Activated CD8-positive, alpha-beta T cell treated with anti-CD3 and anti-CD28 coated beads for 36 hours (primary cell): Measurements from ENCODE around the gene MAGT1. TPM values are rescaled to one million over a fixed set of nuclear protein-coding genes. Genes with fewer than 3 reads are reported as not detected.
"Not testable (repeated sequence)": the region's sequence is repeated elsewhere in the genome, so short reads cannot be mapped to it uniquely, and the experiment has no call there.

Source experiments
- ATAC-seq: fragments of 200-7000 bp; cut with Tn5 transposase; one replicate; pipeline ENCODE4 v1.10.0; 2021; ENCODE audit warnings: mild to moderate bottlenecking, moderate library complexity
- CTCF ChIA-PET: fragments of 350-600 bp; sonication (Branson Sonifier 250); formaldehyde crosslinking; loops from one replicate; lab custom pipeline; 2021; ENCODE audit warnings: antibody characterized with exemption; lab: Charles Lee
- POLR2A ChIA-PET: fragments of 350-600 bp; sonication (Branson Sonifier 250); formaldehyde crosslinking; loops from one replicate; lab custom pipeline; 2021; ENCODE audit warnings: antibody characterized with exemption; lab: Charles Lee
- DNase-seq: peaks from one replicate; pipeline ENCODE4 v3.0.0-alpha.2; 2020
- H3K27ac Mint-ChIP-seq: one replicate; pipeline ENCODE4 v1.8.0; 2021; ENCODE audit warnings: mild to moderate bottlenecking, mixed read lengths
- H3K27me3 Mint-ChIP-seq: one replicate; pipeline ENCODE4 v1.8.0; 2021; ENCODE audit warnings: mixed read lengths
- H3K36me3 Mint-ChIP-seq: one replicate; pipeline ENCODE4 v1.8.0; 2021; ENCODE audit warnings: low read depth, mixed read lengths
- H3K4me1 Mint-ChIP-seq: one replicate; pipeline ENCODE4 v1.8.0; 2021; ENCODE audit warnings: low read depth, mixed read lengths
- H3K4me3 Mint-ChIP-seq: one replicate; pipeline ENCODE4 v1.8.0; 2021; ENCODE audit warnings: mild to moderate bottlenecking, moderate library complexity, mixed read lengths
- H3K9me3 Mint-ChIP-seq: one replicate; pipeline ENCODE4 v1.8.0; 2021; ENCODE audit warnings: mixed read lengths
- CTCF ChIP-seq: fragments of 200-600 bp; IDR thresholded peaks from one replicate; pipeline ENCODE4 v1.8.0; 2022; ENCODE audit warnings: antibody characterized with exemption, mild to moderate bottlenecking
- intact Hi-C: fragments of 100-400 bp; cut with micrococcal nuclease; formaldehyde crosslinking; loops from one replicate; pipeline ENCODE4 v1.10.0; 2022
- total RNA-seq, 2 experiments: library from RNA; stranded (reverse); gene quantifications; one replicate each; pipeline ENCODE4 v1.2.3, GENCODE V29; 2021

Gene MAGT1
- total RNA-seq, 2 experiments from 2014 or later, result 33.2 to 33.7 TPM

- DNase-seq (no peak), ATAC-seq (no peak)
- peaks cover 16% of the 10 kb centered on the region for H3K36me3 Mint-ChIP-seq
- H3K27me3 Mint-ChIP-seq, result no peaks in the 10 kb centered on the region
- peaks cover 6% of the 10 kb centered on the region for H3K4me1 Mint-ChIP-seq
- CTCF ChIA-PET, result no interaction called here
- no peaks in the 10 kb centered on the region for H3K9me3 Mint-ChIP-seq
- POLR2A ChIA-PET, result no interaction called here
- intact Hi-C loops, result no loop called here
- no peak overlapping the region for H3K27ac Mint-ChIP-seq
- H3K4me3 Mint-ChIP-seq, result no peak overlapping the region
- no peak for TF ChIP-seq CTCF
These were observed 19.9 kb downstream of the MAGT1 start for GRCh38 chrX:77875372-77875771.

GRCh38 chrX:77831544-77831943 is 63.7 kb downstream of the MAGT1 start:
- H3K27me3 Mint-ChIP-seq, CTCF ChIA-PET, POLR2A ChIA-PET, intact Hi-C loops, H3K4me3 Mint-ChIP-seq, DNase-seq, H3K4me1 Mint-ChIP-seq, ATAC-seq, H3K9me3 Mint-ChIP-seq, H3K27ac Mint-ChIP-seq: not testable (repeated sequence)
- peaks cover 16% of the 10 kb centered on the region for H3K36me3 Mint-ChIP-seq

- ATAC-seq, H3K9me3 Mint-ChIP-seq, H3K4me3 Mint-ChIP-seq, CTCF ChIA-PET, H3K27me3 Mint-ChIP-seq, DNase-seq, intact Hi-C loops, POLR2A ChIA-PET, H3K4me1 Mint-ChIP-seq, H3K27ac Mint-ChIP-seq: not testable (repeated sequence)
- H3K36me3 Mint-ChIP-seq, result peaks cover 31% of the 10 kb centered on the region
These were observed 73.2 kb downstream of the MAGT1 start for GRCh38 chrX:77821989-77822388.

- ChIA-PET CTCF (no interaction called here), POLR2A (no interaction called here)
- Mint-ChIP-seq H3K36me3 (peaks cover 20% of the 10 kb centered on the region), H3K4me1 (peaks cover 11% of the 10 kb centered on the region), H3K27me3 (no peaks in the 10 kb centered on the region), H3K9me3 (peaks cover 7% of the 10 kb centered on the region), H3K27ac (no peak overlapping the region), H3K4me3 (no peak overlapping the region)
- peak; percentile 53 for ATAC-seq
- TF ChIP-seq CTCF, result no peak
- no peak for DNase-seq
- intact Hi-C loops, result no loop called here
These were observed 75.0 kb downstream of the MAGT1 start for GRCh38 chrX:77820091-77820727.

- peaks cover 2% of the 10 kb centered on the region for H3K4me1 Mint-ChIP-seq
- TF ChIP-seq CTCF, result no peak
These were observed 81.0 kb downstream of the MAGT1 start for GRCh38 chrX:77814210-77814609.

GRCh38 chrX:77802201-77802600 is 93.0 kb downstream of the MAGT1 start:
- TF ChIP-seq CTCF, result no peak
- POLR2A ChIA-PET, result no interaction called here
- Mint-ChIP-seq H3K9me3 (peaks cover 2% of the 10 kb centered on the region), H3K4me1 (no peaks in the 10 kb centered on the region), H3K4me3 (no peak overlapping the region), H3K27ac (no peak overlapping the region), H3K36me3 (no peaks in the 10 kb centered on the region), H3K27me3 (no peaks in the 10 kb centered on the region)
- intact Hi-C loops, result no loop called here
- ATAC-seq (no peak), DNase-seq (no peak)
- CTCF ChIA-PET, result no interaction called here

More at GRCh38 chrX:77814210-77814609, 81.0 kb downstream of the MAGT1 start:
- no peak for ATAC-seq
- DNase-seq, result no peak
- ChIA-PET CTCF (no interaction called here), POLR2A (no interaction called here)
- H3K9me3 Mint-ChIP-seq, result no peaks in the 10 kb centered on the region
- H3K27ac Mint-ChIP-seq, result no peak overlapping the region
- intact Hi-C loops, result no loop called here
- H3K4me3 Mint-ChIP-seq, result no peak overlapping the region
- no peaks in the 10 kb centered on the region for H3K27me3 Mint-ChIP-seq
- no peaks in the 10 kb centered on the region for H3K36me3 Mint-ChIP-seq
